HG02763 (cell line): Measurements from ENCODE around the gene LGALS3BP.
"Not testable (repeated sequence)": the region's sequence is repeated elsewhere in the genome, so short reads cannot be mapped to it uniquely, and the experiment has no call there.

ENCODE experiments used
- ATAC-seq: cut with Tn5 transposase; IDR thresholded peaks from one replicate; pipeline ENCODE4 v1.9.1; 2021; ENCODE audit warnings: mild to moderate bottlenecking, moderate library complexity; ENCODE audit not compliant: unreplicated experiment

LGALS3BP gene

DNA sequence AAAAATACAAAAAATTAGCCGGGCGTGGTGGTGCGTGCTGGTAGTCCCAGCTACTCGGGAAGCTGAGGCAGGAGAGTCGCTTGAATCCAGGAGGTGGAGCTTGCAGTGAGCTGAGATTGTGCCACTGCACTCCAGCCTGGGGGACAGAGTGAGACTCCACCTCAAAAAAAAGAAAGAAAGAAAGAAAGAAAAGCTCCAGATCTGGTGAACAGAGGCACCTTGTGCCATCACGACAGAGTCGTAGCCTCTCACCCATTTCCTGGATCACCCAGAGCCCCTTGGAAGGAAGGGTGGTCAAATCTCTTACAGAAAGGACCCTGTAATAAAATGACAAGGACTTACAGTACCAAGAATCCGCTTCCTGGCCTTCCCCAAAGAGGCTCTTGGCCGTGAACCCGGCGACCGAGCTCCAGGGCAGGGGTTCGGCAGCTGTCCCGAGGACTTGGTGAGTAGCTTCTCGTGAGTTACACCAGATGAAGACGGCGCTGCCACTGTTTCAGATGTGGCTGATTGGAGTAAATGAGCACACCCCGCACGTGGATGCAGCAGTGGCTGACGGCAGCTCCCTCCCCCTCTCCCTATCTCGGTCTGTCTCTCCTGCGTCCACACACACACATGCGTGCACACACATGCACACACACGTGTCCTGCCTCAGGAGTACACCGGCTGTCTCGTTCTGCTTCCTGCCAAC, 13.5 kb downstream of the LGALS3BP start:
- ATAC-seq, result no peak

GRCh38 chr17:78965491-78965924, 14.2 kb downstream of the LGALS3BP start:
- ATAC-seq, result no peak

GRCh38 chr17:78963378-78963777, 16.3 kb downstream of the LGALS3BP start:
- ATAC-seq, result no peak

GRCh38 chr17:78962984-78963348, 16.8 kb downstream of the LGALS3BP start:
- ATAC-seq, result not testable (repeated sequence)

DNA sequence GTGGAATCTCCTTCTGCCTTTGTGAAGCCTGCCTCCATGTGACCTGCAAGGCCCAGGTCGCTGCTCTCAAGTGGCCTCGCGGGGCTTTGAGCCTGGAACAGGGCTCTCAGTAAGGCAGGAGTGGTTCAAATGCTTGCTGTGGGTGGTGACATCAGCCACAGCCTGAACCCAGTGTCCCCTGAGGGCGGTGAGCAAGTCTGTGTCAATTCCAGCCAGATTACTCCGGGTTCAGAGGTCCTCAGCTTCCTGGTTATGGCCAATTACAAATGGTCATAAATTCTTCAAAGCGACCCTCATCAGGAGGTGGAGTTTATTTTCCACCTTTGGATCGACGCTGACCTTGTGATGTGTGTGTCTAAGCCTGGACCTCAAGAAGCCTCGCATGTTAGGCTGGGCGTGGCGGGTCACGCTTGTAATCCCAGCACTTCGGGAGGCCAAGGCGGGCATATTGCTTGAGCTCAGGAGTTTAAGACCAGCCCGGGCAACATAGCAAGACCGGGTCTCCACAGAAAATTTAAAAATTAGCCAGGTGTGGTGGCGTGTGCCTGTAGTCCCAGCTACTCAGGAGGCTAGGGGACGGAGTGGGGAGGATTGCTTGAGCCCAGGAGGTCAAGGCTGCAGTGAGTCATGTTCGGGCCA, 17.3 kb downstream of the LGALS3BP start:
- ATAC-seq, result no peak

DNA sequence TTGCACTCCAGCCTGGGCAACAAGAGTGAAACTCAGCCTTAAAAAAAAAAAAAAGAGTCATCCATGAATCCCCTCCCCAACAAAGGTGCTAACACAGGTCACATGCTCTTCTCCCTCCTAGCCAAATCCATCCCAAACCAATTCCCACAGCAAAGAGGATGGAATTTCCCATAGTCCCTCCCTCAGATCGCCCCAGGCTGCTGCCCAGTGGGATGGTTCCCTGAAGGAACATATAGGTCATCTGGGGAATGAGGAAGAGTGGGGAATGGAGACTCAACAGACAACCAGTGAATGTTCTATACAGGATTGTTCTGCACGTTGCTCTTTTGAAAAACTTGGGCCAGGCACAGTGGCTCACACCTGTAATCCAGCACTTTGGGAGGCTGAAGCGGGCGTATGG, 18.2 kb downstream of the LGALS3BP start:
- no peak for ATAC-seq

DNA sequence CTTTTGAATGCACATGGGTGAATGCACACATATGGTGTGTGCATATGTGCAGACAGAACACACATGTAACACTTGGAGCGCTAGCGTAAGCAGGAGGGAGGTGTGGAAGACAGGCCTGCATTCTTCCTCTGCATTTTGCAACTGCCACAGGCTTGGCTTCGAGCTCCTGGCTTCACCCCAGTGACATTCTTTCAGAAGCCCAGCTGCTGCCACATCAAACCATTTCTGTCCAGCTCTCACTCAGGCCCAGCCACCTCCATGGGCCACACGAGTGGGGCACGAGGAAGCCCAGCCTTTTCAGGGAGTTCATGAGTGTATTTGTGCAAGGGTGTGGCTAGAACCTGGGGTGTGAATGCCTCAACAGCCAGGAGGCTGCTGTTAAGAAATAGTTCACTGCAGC, 18.8 kb downstream of the LGALS3BP start:
- ATAC-seq, result no peak

DNA sequence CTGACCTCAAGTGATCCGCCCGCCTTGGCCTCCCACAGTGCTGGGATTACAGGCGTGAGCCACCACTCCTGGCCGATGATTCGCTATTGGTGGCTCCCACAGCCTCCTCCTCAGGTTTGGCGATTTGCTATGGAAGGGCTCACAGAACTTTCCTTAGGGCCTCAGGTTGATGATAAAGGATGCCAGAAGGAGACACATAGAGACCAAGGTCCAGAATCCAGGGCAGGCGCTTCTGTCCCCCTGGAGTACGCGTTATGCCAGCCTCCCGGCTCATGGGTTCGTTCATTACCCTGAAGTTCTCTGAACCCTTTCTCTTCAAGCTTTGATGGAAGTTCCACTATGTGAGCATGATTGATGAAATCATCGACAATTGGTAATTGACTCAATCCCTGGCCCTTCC, 19.9 kb downstream of the LGALS3BP start:
- ATAC-seq, result no peak

DNA sequence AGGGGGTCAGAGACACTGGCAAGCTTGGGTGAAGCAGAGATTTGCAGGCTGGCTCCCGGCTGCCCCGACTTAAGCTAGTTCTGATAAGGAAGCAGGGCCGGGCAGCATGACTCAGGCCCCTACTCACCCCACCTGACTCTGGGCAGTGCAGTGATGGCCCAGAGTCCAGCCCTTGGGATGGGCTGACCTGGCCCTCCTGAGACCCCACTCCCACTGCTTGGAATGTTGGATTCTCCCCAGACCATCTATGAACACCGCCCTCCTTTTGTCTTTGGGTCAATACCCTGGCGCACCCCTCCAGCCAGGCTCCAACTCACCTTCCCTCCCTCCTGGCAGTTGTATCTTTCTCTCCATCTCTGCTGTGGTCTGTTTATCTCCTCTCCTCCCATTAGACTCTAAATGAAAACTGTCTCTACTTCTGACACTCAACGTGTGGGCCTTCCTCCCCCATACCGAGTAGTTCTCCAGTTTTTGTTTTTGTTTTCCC, 21.0 kb downstream of the LGALS3BP start:
- ATAC-seq, result no peak

GRCh38 chr17:78957128-78957527, 22.6 kb downstream of the LGALS3BP start:
- ATAC-seq, result no peak

GRCh38 chr17:78956254-78956653, 23.5 kb downstream of the LGALS3BP start:
- ATAC-seq, result no peak

- ATAC-seq, result no peak
These were observed 25.0 kb downstream of the LGALS3BP start for GRCh38 chr17:78954684-78955083.

DNA sequence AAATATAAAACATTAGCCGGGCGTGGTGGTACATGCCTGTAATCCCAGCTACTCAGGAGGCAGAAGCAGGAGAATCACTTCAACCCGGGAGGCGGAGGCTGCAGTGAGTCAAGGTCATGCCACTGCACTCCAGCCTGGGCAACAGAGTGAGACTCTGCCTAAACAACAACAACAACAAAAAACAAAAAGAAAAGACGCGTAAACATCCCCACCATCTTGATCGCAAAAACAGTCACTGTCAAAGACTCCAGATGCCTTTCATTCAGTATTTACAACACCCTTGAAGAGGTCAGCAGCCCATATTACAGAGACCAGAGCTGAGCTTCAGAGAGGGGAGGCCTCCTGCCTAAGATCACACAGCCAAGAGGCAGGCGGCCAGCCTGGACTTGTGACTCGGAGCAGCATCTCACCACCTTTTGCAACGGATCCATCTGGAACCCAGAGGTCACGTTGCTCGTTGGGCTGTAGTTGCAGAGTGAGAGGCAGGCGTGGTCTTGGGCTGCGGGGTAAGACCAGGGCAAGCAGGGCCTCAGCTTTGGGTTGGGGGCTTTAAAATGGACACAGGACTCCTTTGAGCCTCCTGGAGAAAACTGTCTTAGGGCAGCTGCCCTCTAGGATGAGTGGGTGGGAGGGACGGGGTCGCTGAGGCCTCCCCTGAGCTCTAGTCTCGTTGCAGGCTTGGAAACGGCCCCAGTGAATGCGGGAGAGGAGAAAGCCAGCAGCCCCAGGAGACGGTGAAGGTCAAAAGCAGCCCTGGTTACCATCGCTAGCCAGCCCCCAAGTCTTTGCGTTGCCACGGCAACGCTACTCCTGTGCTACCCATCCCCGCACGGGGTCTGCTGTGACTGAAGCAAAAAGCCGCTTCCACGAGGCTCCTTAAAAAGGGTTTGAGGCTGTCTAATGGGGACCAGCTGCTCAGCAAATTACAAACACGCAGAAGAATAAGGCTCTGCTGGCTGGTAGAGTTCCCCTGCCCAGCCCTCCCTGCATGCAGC, 26.1 kb downstream of the LGALS3BP start:
- ATAC-seq, result no peak

DNA sequence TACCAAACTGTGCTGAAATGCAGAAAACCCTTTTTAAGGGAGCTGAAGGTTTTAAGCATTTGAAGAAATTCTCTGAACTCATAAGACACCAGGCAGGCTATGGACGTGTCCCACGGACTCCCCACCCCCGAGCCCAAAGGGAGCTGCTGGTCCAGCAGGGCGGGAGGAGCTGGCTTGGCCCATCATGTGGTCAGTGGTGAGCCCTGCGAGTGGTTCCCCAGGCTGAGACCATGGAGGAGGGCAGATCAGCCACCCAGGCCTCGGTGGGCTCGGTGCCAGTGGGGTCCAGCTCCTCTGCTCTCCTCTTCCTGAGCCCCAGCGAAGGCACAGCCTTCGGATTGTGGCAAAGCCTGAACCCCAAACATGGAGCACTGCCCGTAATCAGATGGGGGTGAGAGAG, 27.0 kb downstream of the LGALS3BP start:
- ATAC-seq, result no peak

DNA sequence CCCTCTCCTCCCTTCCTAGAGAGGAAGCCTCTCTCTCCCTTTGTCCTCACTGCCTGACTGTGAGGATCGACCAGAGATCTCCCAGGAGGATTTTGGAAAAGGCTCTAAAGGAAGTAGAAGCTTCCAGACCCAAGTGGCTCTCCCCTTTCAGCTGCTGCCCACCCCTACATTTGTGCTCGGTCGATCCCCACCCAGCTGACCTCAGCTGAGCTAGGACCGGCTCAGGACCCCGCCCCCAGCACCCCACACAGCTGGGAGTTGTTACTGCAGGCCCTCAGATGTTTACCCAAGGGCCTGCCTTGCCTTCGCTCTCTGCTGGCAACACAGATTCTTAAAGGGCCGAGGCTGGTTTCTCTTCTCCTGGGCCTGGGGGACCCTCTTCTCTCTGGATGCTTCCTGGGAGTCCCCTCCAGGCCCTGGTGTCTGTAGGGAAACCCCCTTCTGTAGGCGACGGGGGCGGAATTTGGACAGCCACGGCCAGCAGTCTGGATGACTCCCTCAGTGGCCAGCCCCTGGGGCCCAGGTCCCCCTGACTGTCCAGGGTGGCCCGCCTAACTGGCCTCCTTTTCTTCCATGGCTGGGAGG, 27.7 kb downstream of the LGALS3BP start:
- ATAC-seq, result no peak

DNA sequence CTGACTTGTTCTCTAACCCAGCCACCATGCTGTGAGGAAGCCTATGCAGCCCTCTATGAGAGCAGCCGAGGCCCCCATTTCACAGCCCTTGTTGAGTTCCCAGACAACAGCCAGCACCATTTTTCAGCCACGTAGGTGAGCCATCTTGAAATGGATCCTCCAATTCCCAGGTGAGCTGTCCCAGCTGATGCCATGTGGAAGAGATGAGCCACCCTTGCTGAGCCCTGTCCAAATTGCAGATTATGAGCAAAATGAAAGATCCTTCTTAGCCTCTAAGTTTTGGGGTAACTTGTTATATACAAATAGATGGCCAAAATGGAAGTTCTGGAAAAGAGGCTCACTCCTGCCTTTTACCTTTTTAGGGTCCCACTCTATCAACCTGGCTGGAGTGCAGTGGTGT, 28.9 kb downstream of the LGALS3BP start:
- ATAC-seq, result no peak

- no peak for ATAC-seq
These were observed 32.2 kb downstream of the LGALS3BP start for GRCh38 chr17:78947235-78948149.

DNA sequence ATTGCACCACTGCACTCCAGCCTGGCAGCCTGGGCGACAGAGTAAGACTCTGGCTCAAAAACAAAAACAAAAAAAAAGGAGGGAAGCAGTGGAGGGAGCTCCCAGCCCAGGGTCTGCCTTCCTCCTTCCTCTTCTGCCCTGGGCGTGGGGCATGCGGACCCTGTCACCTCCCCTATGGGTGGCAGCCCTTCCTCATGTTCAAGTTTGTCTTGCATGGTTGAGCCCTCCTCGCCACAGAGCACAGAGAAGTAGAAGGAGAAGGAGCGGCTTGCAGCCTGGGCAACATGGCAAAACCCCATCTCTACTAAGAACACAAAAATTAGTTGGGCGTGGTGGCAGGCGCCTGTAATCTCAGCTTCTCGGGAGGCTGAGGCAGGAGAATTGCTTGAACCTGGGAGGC, 33.1 kb downstream of the LGALS3BP start:
- ATAC-seq, result no peak

DNA sequence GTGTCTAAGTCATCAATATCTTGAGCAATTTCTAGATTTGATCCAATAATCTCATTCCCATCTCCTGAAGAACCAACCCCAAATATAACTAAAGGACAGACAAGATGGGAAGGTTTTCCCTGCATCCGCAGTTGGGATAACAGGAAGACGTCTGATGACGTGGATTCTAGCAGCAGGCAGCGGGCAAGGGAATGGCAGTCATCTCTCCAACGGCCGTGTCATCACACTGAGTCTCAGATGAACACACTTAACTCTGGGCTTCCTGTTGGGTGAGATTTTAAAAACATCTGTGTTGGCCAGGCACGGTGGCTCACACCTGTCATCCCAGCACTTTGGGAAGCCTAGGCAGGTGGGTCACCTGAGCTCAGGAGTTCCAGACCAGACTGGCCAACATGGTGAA, 33.6 kb downstream of the LGALS3BP start:
- no peak for ATAC-seq

- not testable (repeated sequence) for ATAC-seq
These were observed 34.3 kb downstream of the LGALS3BP start for GRCh38 chr17:78945455-78945854.
